Measurements from ENCODE around the gene TP53I13. TPM values are rescaled to one million over a fixed set of nuclear protein-coding genes. Genes with fewer than 3 reads are reported as not detected.

The TP53I13 gene
- total and polyA plus RNA-seq, 12 donors = 24.0 to 106 (median 34.4) TPM

- DNase-seq (peak; percentile 31 to 44), ATAC-seq (peak in 1 of 8 donors; percentile 0)
- WGBS, 2 donors = 1% methylated on average over 67 to 72 of the region's 72 CpGs
- no peaks in the 10 kb centered on the region for H3K9me3 ChIP-seq
- peaks cover 22 to 86% (median 81%) of the 10 kb centered on the region in 9 donors for H3K4me1 ChIP-seq
- peak overlapping the region; percentile 72 to 95 (median 88) for H3K4me3 ChIP-seq
- H3K27me3 ChIP-seq = peaks cover 0 to 3% (median 0%) of the 10 kb centered on the region in 7 donors
- peak overlapping the region; percentile 75 to 96 (median 90) for H3K27ac ChIP-seq
- intact Hi-C loops (cut with DNase I) = no loop called here
- no peak for TF ChIP-seq CTCF (IDR thresholded peaks at IDR 0.05)
- H3K36me3 ChIP-seq = no peaks in the 10 kb centered on the region
Observed at GRCh38 chr17:29588562-29589411, 20.3 kb downstream of the TP53I13 start.

- peaks cover 22 to 86% (median 77%) of the 10 kb centered on the region in 9 donors for H3K4me1 ChIP-seq
- peaks cover 0 to 13% (median 0%) of the 10 kb centered on the region in 7 donors for H3K27me3 ChIP-seq
- no peaks in the 10 kb centered on the region for H3K36me3 ChIP-seq
- intact Hi-C loops (cut with DNase I) = no loop called here
- H3K27ac ChIP-seq = peak within 1 kb of the TSS; percentile 78 to 96 (median 91)
- peak within 1 kb of the TSS; percentile 72 to 95 (median 88) for H3K4me3 ChIP-seq
- DNase-seq = peak; percentile 84 to 89
- WGBS, 2 donors = 4 to 8% methylated on average over 46 to 69 of the region's 70 CpGs
- no peaks in the 10 kb centered on the region for H3K9me3 ChIP-seq
- peak; percentile 53 to 86 (median 74) for ATAC-seq
- TF ChIP-seq CTCF (IDR thresholded peaks at IDR 0.05) = peak in 3 of 9 donors; percentile 7 to 35 (median 33)
Observed at GRCh38 chr17:29589524-29590410, 21.3 kb downstream of the TP53I13 start, which contains the start of gene GIT1. Gene GIT1 (minus strand): TSS chr17:29589648. CDS start chr17:29589378, 270 bp downstream.

- peaks cover 0 to 15% (median 0%) of the 10 kb centered on the region in 7 donors for H3K27me3 ChIP-seq
- 33 to 36% methylated on average over 30 of the region's 30 CpGs for WGBS, 2 donors
- intact Hi-C loops (cut with DNase I) = loop anchor here in 2 of 10 donors (1.0 kb wide), 1 partner anchor 10 kb away; no protein-coding TSS in a partner anchor
- peak; percentile 15 to 24 for DNase-seq
- no peak for TF ChIP-seq CTCF (IDR thresholded peaks at IDR 0.05)
- H3K9me3 ChIP-seq = no peaks in the 10 kb centered on the region
- H3K4me3 ChIP-seq = peak overlapping the region in 9 of 10 donors; percentile 12 to 82 (median 65)
- ATAC-seq = peak in 5 of 8 donors; percentile 1 to 4 (median 2)
- peaks cover 22 to 85% (median 72%) of the 10 kb centered on the region in 9 donors for H3K4me1 ChIP-seq
- H3K27ac ChIP-seq = peak overlapping the region; percentile 78 to 95 (median 88)
- no peaks in the 10 kb centered on the region for H3K36me3 ChIP-seq
Observed at GRCh38 chr17:29590411-29591145, 22.1 kb downstream of the TP53I13 start.

All from heart right ventricle (tissue), 16 donors.